NCI-H2196 treated with DMSO at 0.1 percent for 48 hours (cell line): ENCODE data around the gene DPP3.
"Not testable (repeated sequence)": the region's sequence is repeated elsewhere in the genome, so short reads cannot be mapped to it uniquely, and the experiment has no call there.

Experiments used
- DNase-seq: peaks from one replicate; lab custom pipeline; 2025; ENCODE audit not compliant: unreplicated experiment; lab: John Stamatoyannopoulos, UW

DPP3 gene

DNA sequence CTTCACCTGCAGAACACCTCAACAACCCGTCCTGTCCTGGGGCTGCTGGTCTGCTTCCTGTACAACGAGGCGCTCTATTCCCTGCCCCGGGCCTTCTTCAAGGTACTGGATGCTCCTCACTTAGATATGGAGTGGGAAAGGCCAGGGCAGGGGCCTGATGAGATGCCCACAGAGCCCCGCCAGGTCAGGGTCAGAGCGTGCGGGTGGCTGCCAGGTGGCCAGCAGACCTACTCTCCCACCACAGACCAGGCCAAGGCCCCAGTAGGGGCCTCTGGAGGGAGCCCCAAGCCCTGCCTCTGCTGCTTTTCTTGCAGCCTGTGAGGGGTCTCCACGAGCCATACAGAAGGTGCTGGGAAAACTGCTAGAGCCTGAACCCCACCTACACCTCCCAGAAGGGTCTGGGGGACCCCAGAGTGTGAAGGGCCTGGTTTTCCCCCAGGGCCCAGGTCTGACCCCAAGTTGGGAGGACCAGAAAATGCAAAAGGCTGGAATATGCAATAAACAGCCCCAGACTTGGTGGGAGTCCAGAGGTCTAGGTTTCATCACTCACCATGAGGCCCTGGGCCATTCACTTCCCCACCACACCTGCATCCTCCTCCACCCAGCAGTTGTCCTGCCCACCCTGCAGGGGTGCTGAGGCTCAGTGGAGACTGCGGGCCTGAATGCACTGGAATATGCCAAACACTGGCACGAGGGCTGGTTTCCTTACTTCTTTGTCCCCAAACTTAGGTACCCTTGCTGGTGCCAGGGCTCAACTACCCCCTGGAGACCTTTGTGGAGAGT, 50.9 kb downstream of the DPP3 start:
- DNase-seq: no peak

DNA sequence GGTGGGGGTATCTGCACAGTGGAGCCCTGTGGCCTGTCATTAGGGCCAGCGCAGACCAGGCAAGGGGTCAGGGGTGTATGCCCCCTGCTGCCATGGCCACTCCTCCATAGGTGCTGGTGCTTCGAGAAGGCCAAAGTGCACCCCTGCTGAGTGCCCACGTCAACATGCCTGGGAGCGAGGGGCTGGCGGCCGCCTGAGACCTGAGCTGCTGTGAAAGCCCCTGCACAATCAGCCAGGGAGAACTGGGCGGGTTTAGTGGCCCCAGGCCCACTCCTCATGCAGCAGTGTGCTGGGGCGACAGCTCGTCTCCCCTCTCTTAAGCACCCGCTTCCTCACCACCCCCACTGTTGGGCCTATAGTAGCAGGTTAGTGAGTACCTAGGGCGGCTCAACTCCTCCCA, 51.6 kb downstream of the DPP3 start:
- no peak for DNase-seq

DNA sequence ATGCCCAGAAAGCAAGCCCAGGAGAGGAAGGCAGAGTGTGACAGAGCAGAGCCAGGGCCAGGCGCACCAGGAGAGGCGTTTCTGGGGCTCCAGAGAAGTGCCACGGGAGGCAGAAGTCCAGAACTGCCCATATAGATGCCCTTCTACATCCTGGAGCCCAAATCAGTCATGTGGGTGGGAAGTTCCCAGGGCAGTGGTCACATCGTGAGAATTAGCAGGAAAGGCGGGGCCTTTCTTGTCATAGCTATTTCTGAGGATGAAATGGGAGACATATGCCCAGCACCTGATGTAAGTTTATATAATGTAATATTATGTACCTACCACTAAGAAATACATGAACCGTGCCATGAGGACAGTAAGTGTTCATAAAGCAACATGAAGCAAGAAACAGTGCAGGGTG, 52.5 kb downstream of the DPP3 start:
- DNase-seq: no peak

DNA sequence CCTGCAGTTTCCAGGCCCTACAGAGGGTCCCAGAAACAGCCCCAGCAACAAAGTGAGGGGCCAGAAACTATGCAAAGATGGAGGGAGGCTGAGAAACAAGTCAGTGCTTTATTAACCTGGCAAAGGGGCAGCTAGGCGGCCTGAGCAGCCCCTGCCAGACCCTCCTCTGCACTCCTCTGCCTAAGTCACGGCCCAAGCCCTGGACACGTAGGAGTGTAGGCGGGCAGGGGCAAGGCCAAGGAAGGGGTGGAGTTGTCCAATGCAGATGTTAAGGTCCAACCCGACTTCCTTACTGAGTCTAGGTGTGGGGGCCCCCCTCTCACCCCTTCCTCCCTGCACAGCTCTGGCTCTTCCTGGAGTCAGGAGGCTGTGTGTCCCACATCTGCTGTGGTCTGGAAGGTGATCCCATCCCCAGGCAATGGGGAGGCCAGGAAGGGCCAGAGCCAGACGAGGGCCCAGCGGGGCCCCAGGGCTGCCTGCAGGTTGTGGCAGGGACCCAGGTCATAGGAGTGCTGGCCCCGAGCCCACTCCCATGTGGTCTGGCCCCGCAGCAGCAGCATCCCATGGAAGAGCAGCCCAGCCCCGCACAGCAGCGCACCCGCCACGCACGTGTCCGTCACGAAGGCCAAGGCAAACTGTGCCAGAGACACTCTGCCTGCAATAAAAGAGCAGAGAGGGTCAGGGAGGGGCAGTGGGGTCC, 59.1 kb downstream of the DPP3 start:
- DNase-seq: no peak

DNA sequence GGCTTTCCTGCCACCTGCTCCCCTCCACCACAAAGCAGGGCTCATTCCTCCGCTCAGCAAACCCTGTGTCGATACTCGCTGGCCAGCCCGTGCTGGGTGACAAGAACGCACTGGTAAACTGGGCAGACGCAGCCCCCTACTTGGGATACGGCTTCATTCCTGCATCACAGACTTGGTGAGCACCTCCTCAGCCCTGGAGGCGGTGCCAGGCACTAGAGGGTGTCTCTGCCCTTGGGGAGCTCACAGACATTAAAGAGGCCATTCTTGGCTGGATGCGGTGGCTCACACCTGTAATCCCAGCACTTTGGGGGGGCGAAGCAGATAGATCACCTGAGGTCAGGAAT, 59.6 kb downstream of the DPP3 start:
- DNase-seq: no peak

DNA sequence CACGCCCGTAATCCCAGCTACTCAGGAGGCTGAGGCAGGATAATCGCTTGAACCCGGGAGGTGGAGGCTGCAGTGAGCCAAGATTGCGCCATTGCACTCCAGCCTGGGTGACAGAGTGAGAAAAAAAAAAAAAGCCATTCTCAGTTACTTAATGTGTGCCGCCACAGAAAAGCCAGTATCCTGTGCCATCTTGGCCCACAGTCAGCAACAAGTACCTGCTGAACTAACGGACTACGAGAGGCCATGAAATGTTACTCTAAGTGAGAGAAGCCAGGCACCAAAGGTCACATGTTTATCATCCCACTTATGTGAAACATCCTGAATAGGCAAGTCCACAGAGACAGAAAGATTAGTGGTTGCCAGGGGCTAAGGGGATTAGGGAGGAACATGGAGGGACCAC, 60.4 kb downstream of the DPP3 start:
- DNase-seq: not testable (repeated sequence)

DNA sequence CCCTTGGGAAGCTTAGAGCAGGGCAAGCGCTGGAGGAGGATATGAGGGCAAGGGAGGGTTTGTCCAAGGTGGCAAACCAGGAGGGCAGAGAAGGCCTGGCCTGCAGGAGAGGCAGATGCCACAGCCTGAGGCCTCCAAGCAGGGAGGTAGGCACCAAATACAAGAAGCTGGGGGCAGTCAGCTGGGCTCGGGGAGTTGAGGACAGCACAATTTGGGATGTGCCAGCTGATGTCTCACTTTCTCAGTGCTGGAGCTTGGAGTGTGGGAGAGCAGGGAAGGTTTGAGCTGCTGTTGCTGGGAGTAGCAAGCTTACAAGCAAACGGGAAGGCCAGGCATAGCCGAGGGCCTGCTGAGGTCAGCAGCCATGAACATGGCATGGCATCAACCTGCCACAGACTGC, 61.7 kb downstream of the DPP3 start:
- no peak for DNase-seq

DNA sequence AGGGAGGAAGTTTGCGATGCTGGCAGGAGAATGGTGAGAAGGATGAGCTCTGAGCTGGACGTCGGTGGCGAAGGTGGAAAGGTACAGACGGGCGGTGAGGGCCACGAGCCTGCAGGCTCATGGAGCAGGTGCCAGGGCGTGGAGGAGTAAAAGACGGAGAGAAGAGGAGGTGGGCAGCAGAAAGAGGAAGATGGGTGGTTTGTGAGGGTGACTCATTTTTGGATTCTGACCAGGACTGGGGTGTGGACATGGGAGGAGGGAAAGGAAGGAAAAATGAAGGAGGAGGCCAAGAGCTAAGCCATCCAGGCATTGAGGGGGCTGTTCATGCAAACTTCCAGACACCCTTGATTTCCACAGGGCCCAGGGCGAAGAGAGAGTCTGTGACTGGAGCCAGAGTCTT, 62.1 kb downstream of the DPP3 start:
- DNase-seq: no peak

DNA sequence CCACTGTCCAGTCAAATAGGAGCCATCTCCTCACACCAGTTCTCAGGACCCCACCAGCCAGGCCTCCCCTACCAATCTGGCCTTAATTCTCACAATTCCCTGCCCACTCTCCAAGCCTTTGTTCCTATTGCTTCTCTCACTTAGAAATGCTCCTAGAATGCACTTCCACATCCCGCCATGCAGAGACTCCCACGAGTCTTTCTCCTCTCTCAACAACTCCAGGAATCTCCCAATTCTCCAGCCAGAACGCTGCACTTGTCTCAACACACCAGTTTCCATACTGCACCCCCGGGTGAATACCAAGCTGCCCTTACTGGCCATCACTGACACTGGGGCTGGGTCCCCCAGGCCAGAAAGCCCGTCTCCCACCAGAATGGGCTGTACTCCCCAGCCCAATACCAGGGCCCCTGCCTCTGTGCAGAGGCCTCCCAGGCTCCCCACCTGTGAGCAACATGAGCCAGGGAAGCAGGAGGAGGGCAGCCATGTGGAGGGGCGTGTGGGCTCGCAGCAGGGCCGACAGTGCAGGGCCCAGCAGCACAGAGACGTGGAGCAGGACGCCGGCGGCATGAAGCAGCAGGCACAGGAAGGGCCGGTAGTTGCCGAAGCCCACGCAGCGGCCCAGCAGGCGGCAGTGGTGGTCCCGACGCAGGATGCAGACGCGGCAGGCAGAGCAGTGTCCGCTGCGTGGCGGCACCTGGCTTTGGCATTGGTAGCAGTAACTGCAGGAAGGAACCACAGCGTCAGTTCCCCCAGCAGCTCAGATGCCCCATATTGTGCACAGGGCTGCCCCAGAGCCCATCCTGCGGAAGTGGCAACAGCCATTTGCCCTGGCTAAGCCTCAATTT, 63.3 kb downstream of the DPP3 start:
- no peak for DNase-seq

DNA sequence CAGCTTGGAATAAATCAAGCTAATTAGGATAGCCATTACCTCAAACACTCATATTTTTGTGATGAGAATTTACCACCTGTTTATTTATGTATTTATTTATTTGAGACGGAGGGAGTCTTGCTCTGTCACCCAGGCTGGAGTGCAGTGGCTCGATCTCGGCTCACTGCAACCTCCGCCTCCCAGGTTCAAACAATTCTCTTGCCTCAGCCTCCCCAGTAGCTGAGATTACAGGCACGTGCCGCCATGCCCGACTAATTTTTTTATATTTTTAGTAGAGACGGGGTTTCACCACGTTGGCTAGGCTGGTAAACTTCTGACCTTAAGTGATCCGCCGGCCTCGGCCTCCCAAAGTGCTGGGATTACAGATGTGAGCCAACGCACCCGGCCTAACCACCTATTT, 64.7 kb downstream of the DPP3 start:
- not testable (repeated sequence) for DNase-seq

DNA sequence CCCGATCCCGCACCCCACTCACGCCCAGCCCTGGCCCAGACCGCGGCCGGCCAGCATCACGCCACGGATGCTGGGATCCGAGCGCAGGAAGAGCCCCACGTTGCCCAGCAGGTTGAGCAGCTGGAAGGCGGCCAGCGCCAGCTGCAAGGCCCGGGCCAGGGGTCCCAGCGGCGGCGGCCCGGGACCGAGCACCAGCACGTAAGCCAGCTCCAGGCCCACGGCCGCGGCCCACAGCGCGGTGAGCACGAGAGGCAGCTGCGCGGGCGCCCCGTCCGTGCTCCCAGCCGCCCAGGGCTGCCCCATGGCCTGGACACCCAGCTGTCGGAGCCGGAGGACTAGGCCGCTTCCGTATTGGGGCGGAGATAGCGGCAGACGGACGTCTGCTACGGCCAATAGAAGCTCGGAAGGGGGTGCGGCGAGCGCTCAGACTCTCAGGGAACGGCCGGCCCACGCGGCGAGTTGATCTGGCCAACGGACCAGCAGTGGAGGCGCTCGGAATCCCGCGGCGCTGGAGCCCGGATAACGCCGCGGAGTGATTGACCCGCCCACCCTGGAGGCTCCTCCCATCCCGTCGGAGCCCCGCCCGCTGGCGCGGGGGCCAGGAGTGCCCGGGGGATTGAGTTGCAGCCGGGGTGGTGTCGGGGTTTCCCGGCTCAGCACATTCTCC, 65.6 kb downstream of the DPP3 start, which contains the start of gene ZDHHC24:
Gene ZDHHC24 (minus strand): TSS at position 348 of the 667 bp plus-strand sequence. CDS start 45 bp downstream, at position 303.
- peak; percentile 94 for DNase-seq

DNA sequence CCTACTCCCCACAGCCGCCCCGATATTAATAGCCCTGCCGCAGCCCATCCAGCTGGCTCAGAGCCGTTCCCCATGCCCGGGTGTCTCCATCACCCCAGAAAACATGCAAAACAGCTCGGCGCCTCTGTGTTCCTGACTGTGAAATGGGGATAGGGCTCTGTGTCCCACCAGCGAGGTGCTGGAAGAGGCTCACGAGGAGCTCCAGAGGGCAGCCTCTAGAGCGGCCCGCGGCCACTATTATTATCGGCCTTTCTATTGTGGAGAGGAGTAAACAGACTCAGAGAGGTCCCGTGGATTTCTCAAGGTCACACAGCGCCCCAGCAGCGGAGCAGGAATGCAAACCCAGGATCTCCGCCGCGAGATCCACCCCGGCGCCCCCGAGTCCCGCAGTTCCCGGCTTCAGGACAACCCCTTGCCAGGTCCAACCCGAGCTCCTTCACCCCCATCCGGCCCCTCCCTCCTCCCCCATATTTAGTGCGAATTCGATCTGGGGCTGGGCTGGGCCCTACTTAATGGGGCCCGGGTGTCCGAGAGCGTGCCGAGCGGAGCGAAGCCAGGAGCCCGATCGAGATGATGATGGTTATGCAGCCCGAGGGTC, 66.2 kb downstream of the DPP3 start, which contains the start of gene ACTN3:
Gene ACTN3 (plus strand): TSS at position 536 of the 598 bp plus-strand sequence. CDS start 35 bp downstream, at position 571.
- no peak for DNase-seq

DNA sequence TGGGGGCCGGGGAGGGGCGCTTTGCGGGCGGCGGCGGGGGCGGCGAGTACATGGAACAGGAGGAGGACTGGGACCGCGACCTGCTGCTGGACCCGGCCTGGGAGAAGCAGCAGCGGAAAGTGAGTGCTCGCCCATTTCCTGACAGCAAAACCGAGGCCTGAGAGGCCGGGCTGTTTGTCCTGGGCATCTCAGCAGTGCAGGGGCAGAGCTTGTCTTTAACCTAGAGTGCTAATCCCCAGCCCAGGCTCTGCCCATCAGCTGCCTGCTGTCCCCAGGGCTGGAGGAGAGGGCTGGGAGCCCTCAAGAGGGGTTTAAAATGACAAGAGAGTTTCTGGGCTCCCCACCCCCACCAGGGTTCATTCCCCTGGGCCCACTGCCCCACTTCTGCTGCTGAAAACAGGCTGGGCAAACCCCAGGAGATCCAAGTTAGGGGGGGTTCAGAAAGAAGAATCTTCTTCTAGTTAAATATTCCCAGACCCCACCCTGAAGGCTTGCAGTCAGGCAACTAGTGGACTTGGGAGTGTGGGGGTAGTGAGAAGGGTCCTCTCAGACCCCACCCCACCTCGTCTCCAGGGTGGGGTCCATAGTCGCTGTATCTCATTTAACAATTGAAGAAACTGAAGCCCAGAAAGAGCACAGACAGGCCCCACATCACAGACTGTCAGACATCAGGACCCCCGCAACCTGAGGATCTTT, 66.9 kb downstream of the DPP3 start:
- DNase-seq: no peak

DNA sequence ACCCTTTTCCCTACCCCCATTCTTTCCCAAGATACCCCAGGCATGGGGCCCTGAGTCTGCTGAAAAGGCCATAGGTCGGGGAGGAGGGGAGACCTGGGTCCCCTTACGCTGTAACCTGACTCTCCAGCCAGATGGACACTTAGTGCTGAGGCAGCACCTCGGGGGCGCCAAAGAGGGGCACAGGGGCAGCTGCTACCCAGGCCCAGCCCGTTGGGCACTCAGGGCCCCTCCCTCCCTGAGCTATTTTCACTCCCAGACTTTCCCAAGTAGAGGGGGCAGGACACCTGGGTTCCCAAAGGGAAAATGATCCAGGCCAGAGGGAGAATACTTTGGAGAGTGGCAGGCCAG, 67.4 kb downstream of the DPP3 start:
- DNase-seq: no peak

DNA sequence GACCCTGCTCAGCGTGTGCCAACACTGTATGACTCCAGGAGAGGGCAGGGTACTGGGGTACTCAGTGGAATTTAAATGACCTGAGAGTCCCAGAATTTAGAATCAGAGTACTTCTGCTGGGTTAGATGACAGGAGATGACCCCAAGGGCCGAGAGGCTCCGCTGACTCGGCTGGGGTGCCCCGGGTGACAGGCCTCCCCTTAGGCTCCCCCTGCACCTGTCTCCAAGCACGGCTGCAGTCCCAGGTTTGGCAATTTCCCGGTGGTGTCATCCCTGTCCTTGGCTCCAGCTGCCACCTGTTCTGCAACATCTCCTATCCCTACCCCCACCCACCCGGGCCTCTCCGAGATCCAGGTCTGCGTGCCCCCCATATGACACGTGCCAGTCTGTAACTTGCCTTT, 67.8 kb downstream of the DPP3 start:
- no peak for DNase-seq

DNA sequence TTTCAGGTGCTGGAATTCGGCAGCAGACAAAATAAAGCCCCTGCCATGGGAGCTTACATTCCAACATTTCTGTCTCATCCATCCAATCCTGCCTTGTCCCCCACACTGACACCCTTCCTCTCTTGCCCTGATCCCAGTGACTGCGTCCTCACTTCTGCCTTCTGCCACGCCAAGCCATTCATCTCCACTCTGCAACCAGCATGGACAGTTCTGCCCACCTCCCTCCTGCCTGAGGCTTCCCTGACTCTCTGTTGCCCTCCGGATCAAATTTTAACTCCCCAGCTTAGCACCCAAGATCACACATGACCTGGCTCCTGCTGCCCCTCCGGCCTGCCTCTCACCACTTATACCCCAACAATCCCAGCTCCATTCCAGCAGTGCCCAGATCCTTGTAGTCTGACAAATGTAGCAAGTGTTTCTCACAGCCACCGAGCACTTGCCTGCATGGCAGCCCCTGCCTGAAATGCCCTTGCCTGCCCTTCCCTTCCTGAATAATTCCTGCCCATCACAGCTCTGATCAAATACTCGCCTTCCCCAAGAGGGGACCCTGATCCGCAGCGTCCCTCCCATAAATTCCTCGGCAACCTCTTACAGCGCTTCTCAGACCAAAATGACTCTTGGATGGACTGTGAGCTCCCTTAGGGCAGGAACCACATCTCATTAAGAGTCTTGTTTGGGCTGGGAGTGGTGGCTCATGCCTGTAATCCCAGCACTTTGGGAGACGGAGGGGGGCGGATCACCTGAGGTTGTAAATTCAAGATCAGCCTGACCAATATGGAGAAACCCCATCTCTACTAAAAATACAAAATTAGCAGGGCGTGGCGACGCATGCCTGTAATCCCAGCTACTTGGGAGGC, 68.8 kb downstream of the DPP3 start:
- no peak for DNase-seq

DNA sequence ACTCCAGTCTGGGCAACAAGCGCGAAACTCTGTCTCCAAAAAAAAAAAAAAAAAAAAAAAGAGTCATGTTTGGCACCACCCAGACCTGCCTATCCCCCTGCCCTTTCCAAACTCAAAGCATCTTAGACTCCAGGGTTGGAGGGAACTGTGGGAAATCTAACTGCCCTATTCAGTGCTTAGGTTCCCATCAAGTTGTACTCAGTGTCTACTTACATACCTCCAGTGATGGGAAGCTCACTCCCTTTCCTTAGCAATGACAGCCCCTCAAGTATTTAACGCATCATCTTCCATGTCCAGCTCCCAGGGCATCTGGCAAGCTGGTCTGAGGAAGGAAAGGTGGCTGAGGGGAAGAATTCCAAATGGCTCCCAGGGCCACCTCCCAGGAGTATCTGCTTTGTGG, 69.5 kb downstream of the DPP3 start:
- DNase-seq: no peak

DNA sequence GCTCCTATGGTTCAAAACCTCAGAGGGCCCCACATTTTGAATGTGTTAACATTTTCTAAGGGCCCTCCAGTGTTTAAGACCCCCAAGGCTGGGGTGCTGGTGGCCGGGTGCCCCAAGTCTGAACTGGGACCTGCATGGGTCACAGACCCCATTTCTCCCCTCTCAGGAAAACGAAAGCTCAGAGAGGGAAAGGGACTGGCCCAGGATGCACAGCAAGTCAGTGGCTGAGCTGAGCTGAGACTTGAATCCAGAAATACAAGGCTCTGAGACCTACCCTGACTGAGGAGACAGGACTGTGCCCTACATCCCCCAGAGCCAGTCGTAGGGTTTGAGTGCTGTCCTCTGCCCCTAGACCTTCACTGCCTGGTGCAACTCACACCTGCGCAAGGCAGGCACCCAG, 70.7 kb downstream of the DPP3 start:
- DNase-seq: no peak

DNA sequence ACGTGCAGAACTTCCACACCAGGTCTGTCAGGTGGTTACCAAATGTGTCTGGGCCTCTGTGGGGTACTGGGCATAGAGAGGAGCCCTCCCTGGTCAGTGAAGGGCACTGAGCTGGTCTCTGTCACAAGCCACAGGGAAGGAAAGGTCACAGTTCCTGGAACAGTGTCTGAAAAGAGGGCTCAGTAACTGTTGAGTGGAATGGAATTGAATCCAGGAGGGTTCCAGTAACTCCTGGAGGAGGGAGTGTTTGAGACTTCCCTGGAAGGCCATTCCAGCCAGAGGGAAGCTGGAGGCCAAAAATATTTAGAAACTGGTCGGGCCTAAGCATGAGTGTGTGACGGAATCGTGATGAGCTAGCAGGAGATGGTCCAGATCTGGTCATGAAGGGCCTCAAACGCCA, 74.4 kb downstream of the DPP3 start:
- no peak for DNase-seq
